ENCODE data around the gene DDX27.

DDX27 gene

DNA sequence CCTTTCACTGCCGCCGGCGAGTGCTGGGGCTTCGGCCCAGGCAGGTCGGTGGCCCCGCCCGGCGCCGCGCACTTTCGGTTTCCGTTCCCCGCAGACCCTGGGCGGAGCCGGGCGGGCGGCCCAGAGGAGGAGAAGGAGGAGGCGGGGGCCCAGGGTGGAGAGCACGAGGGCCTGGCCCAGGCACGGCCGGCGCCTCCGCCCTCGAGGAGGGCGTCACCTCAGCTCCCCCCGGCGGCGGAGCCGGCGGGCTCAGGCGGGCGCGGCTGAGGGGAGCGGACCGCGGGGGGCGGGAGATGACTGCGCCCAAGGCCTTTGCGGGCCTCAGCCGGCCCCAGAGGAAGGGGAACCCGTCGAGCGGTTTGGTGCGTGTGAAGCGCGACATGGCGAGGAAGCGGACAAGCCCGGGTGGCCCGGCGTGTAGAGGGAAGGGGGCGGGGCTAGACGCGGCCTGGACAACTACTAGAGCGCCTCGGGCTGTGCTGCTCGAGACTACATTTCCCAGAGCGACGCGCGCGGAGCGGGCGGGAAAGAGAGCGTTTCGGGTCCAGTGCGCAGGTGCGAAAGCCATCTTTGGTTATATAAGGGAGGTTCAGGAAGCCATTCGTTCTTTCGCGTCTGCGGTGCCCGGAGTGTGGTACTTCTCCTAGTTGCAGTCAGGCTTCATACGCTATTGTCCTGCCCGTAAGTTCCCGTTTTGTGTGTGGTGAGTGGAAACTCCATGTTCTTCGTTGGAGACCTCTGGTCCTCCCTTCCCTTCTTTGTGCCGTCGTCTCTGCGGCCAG is 59.0 kb downstream of the DDX27 start, which contains the start of gene ZNFX1:
TSS of gene ZNFX1 (minus strand) at position 22 of the 782 bp plus-strand sequence. CDS start 2,218 bp downstream, outside the sequence.
- H3K36me3 ChIP-seq (ENCODE audit: insufficient read depth, low read length) = peaks cover 62% of the 10 kb centered on the region
- H2AFZ ChIP-seq (ENCODE audit: low read length, unreplicated experiment) = no peak within 1 kb of the TSS
- no peaks in the 10 kb centered on the region for H3K27me3 ChIP-seq (ENCODE audit: insufficient read depth, low read length)
- peaks cover 90% of the 10 kb centered on the region for H3K79me2 ChIP-seq (ENCODE audit: control insufficient read depth, insufficient read depth, low read length, unreplicated experiment)
- peak within 1 kb of the TSS; percentile 92 for H3K4me3 ChIP-seq (ENCODE audit: low read depth, low read length)
- H3K4me1 ChIP-seq (ENCODE audit: control insufficient read depth, insufficient read depth, low read length, unreplicated experiment) = peaks cover 39% of the 10 kb centered on the region
- peak within 1 kb of the TSS; percentile 86 for H3K27ac ChIP-seq (ENCODE audit: low read depth, low read length)

DNA sequence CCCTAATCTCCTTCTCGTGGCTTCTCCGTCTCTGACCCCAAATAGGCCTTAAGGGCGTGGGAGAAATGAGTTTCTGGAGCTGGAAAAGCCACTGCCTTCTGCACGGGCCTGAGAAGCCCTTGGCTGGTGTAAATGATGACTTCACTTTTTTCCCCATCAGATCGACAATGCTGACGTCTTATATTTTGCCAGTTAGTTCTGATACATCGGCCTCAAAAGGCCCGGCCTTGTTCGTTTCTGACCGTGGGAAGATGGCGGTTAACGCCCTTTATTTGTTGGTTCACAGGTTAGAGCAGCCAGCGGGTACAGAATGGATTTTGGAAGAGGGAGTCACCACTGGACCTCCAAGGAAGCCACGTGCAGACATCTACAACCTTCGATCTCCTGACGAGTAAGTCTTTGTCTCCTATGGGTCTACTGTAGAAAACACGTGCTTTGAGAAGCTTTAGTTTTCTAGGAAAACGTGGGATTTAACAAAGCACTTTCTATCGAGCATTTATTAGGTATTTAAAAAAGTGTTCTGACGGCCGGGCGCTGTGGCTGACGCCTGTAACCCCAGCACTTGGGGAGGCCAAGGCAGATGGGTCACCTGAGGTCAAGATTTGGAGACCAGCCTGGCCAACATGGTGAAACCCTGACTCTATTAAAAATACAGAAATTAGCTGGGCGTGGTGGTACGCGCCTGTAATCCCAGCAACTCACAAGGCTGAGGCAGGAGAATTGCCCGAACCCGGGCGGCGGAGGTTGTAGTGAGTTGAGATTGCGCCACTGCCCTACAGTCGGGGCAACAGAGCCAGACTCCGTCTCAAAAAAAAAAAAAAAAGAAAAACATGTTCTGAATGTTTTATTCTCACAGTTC is 59.8 kb downstream of the DDX27 start:
- Histone ChIP-seq H3K4me3 (ENCODE audit: low read depth, low read length) (peak overlapping the region; percentile 92), H3K36me3 (ENCODE audit: insufficient read depth, low read length) (peaks cover 64% of the 10 kb centered on the region), H3K27me3 (ENCODE audit: insufficient read depth, low read length) (no peaks in the 10 kb centered on the region), H3K27ac (ENCODE audit: low read depth, low read length) (peak overlapping the region; percentile 86), H2AFZ (ENCODE audit: low read length, unreplicated experiment) (no peak overlapping the region), H3K4me1 (ENCODE audit: control insufficient read depth, insufficient read depth, low read length, unreplicated experiment) (peaks cover 47% of the 10 kb centered on the region), H3K79me2 (ENCODE audit: control insufficient read depth, insufficient read depth, low read length, unreplicated experiment) (peaks cover 90% of the 10 kb centered on the region)

DNA sequence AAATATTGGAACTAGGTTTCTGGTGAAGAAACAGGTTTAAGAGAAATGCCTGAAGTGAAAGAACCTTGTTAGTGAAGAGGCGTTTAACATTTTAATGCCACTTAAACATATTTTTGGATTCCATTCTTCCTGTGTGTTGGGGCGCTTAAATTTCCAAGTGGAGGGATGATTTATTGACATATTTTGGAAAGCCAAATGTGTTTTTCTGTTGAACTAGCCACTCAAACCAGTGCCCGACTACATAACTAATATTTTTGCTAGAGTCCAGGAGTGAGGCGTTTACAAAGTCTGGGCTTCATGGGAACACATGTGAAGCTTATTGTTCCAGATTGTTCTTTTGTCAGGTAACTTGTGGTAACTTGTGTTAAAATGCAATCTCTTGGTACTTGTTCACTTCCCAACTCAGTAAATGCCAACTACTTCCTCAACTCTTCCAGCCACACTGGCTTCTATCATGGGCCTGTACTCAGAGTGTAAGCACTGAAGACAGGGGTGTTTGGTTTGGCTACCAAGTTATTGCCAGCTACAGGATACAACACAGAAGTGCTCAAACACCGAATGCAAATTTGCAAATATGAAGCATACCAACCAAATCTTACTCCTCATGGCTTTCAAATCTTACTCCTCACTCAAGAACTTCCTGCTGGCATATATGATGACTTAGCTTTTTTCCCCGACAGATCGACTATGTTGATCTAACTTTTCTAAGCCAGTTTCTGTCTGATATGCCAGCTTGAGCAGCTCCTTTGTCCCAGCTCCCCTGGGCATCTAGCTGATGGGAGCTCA is 60.7 kb downstream of the DDX27 start:
- Histone ChIP-seq H2AFZ (ENCODE audit: low read length, unreplicated experiment) (no peak overlapping the region), H3K27ac (ENCODE audit: low read depth, low read length) (peak overlapping the region; percentile 86), H3K36me3 (ENCODE audit: insufficient read depth, low read length) (peaks cover 71% of the 10 kb centered on the region), H3K4me3 (ENCODE audit: low read depth, low read length) (peak overlapping the region; percentile 92), H3K79me2 (ENCODE audit: control insufficient read depth, insufficient read depth, low read length, unreplicated experiment) (peaks cover 94% of the 10 kb centered on the region), H3K27me3 (ENCODE audit: insufficient read depth, low read length) (no peaks in the 10 kb centered on the region), H3K4me1 (ENCODE audit: control insufficient read depth, insufficient read depth, low read length, unreplicated experiment) (peaks cover 56% of the 10 kb centered on the region)

DNA sequence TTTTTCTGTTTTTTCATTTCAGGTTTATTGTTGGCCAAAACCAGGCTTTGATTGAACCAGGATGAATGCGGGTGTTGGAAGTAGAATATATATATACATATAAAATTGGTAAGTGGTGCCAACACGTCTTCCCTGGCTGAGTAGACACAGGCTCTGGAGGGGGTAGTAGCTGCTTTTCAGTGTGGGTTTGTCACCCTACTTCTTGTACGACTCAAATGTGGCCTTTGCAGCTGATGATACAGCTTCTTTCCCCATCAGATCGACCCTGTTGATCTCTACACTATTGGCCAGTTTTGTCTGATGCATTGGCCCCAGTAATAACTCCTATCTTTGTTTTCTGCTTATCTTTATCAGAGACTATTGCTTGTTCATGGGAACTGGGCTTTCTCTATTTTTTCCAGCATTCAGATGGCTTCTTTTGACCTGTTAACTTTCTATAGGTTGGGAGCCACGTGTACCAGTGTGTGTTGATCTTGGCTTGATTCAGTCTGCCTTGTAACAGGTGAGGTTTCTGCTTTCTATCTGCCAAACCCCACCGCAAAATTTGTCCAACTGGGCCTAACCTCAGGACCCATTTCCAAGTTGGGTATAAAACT is 61.3 kb downstream of the DDX27 start:
- Histone ChIP-seq H3K79me2 (ENCODE audit: control insufficient read depth, insufficient read depth, low read length, unreplicated experiment) (peaks cover 94% of the 10 kb centered on the region), H3K36me3 (ENCODE audit: insufficient read depth, low read length) (peaks cover 72% of the 10 kb centered on the region), H3K27ac (ENCODE audit: low read depth, low read length) (peak overlapping the region; percentile 86), H3K4me1 (ENCODE audit: control insufficient read depth, insufficient read depth, low read length, unreplicated experiment) (peaks cover 58% of the 10 kb centered on the region), H3K4me3 (ENCODE audit: low read depth, low read length) (peak overlapping the region; percentile 92), H3K27me3 (ENCODE audit: insufficient read depth, low read length) (no peaks in the 10 kb centered on the region), H2AFZ (ENCODE audit: low read length, unreplicated experiment) (no peak overlapping the region)

DNA sequence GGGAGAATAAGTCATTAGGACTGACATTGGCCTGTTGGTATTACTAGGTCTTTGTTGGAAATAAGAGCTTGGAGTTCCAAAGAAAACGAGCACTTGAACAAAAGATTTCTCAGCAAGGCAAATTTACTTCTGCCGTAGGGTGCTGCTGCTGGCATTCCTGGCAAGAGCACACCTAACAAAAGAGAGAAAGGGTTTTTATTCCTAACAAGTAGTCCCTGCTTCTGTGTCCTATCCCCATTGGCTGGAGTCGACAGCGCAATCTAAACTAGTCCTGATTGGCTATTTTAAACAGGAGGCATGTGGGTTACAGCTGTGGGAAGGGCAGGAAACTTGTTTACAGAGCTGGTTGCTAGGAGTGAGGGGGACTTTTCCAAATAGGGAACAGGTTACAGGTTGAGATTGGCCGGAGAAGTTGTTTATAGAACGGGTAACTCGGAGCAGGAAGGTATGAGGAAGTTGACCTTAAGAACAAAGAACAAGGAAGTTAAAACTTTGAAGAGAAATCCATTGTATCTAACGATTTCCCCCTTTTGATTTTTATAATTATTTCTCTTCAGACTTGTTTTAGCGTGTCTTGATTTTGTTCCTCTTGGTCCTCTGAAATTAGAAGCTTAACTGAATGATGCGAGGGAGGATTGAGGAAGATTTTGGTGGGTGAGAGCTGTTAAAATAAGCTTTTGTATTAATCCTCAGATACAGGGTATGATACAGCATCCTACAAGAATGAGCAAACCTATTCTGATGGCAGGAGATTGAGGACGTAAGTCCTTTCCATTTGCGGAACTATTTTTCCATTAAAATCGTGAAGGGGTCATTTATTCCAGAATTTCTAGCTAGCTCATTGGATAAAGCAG is 62.1 kb downstream of the DDX27 start:
- Histone ChIP-seq H3K36me3 (ENCODE audit: insufficient read depth, low read length) (peaks cover 76% of the 10 kb centered on the region), H2AFZ (ENCODE audit: low read length, unreplicated experiment) (no peak overlapping the region), H3K4me3 (ENCODE audit: low read depth, low read length) (peak overlapping the region; percentile 92), H3K79me2 (ENCODE audit: control insufficient read depth, insufficient read depth, low read length, unreplicated experiment) (peaks cover 94% of the 10 kb centered on the region), H3K27me3 (ENCODE audit: insufficient read depth, low read length) (no peaks in the 10 kb centered on the region), H3K4me1 (ENCODE audit: control insufficient read depth, insufficient read depth, low read length, unreplicated experiment) (peaks cover 59% of the 10 kb centered on the region), H3K27ac (ENCODE audit: low read depth, low read length) (peak overlapping the region; percentile 86)

DNA sequence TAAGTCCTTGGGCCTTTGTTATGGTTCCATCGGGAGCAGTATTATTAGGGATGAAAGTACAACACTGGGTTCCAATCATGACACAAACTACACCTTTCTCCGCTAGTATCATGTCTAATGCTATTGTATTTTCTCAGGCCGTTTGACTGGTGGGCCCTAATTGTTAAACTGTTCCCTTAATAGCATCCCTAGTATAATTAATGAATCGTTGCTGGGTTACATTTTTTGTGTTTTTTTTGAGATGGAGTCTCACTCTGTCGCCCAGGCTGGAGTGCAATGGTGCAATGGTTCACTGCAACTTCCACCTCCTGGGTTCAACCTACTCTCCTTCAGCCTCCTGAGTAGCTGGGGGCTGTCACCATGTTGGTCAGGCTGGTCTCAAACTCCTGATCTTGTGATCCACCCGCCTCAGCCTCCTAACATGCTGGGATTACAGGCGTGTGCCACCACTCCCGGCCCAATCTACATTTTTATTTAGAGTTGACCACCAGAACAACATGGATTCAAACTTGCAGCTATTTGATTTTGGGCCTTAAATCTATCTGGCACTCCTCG is 62.8 kb downstream of the DDX27 start:
- no peaks in the 10 kb centered on the region for H3K27me3 ChIP-seq (ENCODE audit: insufficient read depth, low read length)
- peak overlapping the region; percentile 92 for H3K4me3 ChIP-seq (ENCODE audit: low read depth, low read length)
- peak overlapping the region; percentile 86 for H3K27ac ChIP-seq (ENCODE audit: low read depth, low read length)
- peaks cover 66% of the 10 kb centered on the region for H3K4me1 ChIP-seq (ENCODE audit: control insufficient read depth, insufficient read depth, low read length, unreplicated experiment)
- no peak overlapping the region for H2AFZ ChIP-seq (ENCODE audit: low read length, unreplicated experiment)
- H3K36me3 ChIP-seq (ENCODE audit: insufficient read depth, low read length) = peaks cover 83% of the 10 kb centered on the region
- peaks cover 94% of the 10 kb centered on the region for H3K79me2 ChIP-seq (ENCODE audit: control insufficient read depth, insufficient read depth, low read length, unreplicated experiment)

DNA sequence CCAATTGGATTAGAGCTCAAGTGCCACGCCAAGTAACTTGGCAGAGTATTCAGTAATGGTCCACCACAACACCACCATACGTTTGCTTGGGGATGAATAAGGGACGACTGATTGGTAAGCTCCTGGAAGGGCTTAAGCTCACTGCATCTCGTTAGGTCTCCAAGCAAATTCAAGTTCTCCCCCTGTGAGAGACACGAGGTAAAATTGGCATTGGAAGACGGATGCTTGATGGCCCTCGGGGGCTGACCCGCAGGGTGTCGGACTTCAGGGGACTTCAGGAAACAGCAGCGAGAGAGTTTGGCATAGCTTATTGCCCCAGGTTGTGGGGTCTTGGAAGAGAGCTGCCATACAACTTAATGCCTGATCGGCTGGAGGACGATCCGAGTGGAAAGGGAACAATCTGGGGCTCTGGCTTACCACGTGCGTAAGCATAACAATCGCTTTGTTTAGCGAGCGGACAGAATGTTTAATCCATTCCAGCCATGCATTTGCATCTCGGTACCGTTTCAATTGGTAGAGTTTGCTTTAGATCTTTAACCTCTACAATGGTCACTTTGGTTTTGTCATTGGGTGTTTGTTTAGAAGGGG is 63.5 kb downstream of the DDX27 start:
- Histone ChIP-seq H3K4me3 (ENCODE audit: low read depth, low read length) (peak overlapping the region; percentile 92), H3K4me1 (ENCODE audit: control insufficient read depth, insufficient read depth, low read length, unreplicated experiment) (peaks cover 72% of the 10 kb centered on the region), H3K79me2 (ENCODE audit: control insufficient read depth, insufficient read depth, low read length, unreplicated experiment) (peaks cover 94% of the 10 kb centered on the region), H3K27ac (ENCODE audit: low read depth, low read length) (peak overlapping the region; percentile 86), H2AFZ (ENCODE audit: low read length, unreplicated experiment) (no peak overlapping the region), H3K27me3 (ENCODE audit: insufficient read depth, low read length) (no peaks in the 10 kb centered on the region), H3K36me3 (ENCODE audit: insufficient read depth, low read length) (peaks cover 90% of the 10 kb centered on the region)

DNA sequence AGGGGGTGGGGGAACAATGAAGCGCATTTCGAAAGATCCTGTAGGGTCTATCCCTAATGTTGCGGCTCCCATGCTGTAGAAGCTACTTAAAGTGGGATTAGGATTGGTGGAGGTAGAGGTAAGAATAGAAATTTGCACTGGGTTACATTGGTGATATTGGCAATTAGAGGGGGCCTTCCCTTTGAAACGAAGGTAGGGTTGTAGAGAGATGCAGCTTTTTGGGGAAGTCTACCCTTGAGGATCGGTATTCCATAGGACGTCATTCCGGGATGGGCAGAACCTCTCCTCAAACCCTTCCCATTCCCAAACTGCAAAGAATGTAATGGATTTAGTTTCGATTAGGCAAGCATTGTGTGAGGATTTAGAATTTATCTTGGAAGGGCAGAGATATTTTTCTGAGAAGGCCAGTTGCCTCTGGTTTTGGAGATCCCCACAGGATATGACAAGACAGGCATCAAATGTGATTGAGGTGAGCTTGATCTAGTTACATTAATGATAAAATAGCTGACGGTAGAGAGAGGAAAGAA is 64.0 kb downstream of the DDX27 start:
- Histone ChIP-seq H3K79me2 (ENCODE audit: control insufficient read depth, insufficient read depth, low read length, unreplicated experiment) (peaks cover 95% of the 10 kb centered on the region), H3K4me1 (ENCODE audit: control insufficient read depth, insufficient read depth, low read length, unreplicated experiment) (peaks cover 77% of the 10 kb centered on the region), H2AFZ (ENCODE audit: low read length, unreplicated experiment) (no peak overlapping the region), H3K36me3 (ENCODE audit: insufficient read depth, low read length) (peaks cover 94% of the 10 kb centered on the region), H3K27ac (ENCODE audit: low read depth, low read length) (peak overlapping the region; percentile 25; the same call in 1 of the 2 replicates), H3K4me3 (ENCODE audit: low read depth, low read length) (peak overlapping the region; percentile 92), H3K27me3 (ENCODE audit: insufficient read depth, low read length) (no peaks in the 10 kb centered on the region)

Measured in ACC112 (cell line).